ENCODE measurements around the gene OTOF. TPM values are rescaled to one million over a fixed set of nuclear protein-coding genes. Genes with fewer than 3 reads are reported as not detected.

Gene OTOF
- total and polyA plus RNA-seq, 2 experiments from 2014 or later, result 0.21 to 0.23 TPM

GRCh38 chr2:26429779-26430578 lies 47.9 kb downstream of the OTOF start (continued):
- TF ChIP-seq ZNF462 (CRISPR knock-in tag; IDR thresholded peaks at IDR 0.05), result no peak
- no peak for TF ChIP-seq EZH2phosphoT487 (IDR thresholded peaks at IDR 0.05; ENCODE audit: unreplicated experiment)
- no peak for TF ChIP-seq ZNF114 (CRISPR knock-in tag; IDR thresholded peaks at IDR 0.05)

GRCh38 chr2:26428846-26429245 lies 49.1 kb downstream of the OTOF start:
- Histone ChIP-seq H3K27ac (ENCODE audit: low read depth) (no peak overlapping the region), H3K36me3 (ENCODE audit: insufficient read depth) (no peaks in the 10 kb centered on the region), H3F3A (replicated peaks; ENCODE audit: low read depth) (no peaks in the 10 kb centered on the region), H3K4me1 (ENCODE audit: insufficient read depth) (no peaks in the 10 kb centered on the region), H2AFZ (no peak overlapping the region), H3K9me2 (ENCODE audit: insufficient read depth) (no peaks in the 10 kb centered on the region; the same call in 1 of the 2 replicates), H3K4me2 (no peak overlapping the region), H3K4me3 (no peak overlapping the region), H3K27me3 (ENCODE audit: insufficient read depth) (no peaks in the 10 kb centered on the region), H3K79me2 (replicated peaks; ENCODE audit: insufficient read depth) (no peaks in the 10 kb centered on the region), H4K20me1 (replicated peaks; ENCODE audit: insufficient read depth) (no peaks in the 10 kb centered on the region; the same call in 1 of the 2 replicates)
- Mint-ChIP-seq H3K36me3 (ENCODE audit: low read depth) (no peaks in the 10 kb centered on the region; the same call in 2 of the 3 replicates), H3K27me3 (ENCODE audit: insufficient read depth, low read depth, poor library complexity) (peaks cover 6% of the 10 kb centered on the region), H3K4me1 (peaks cover 1% of the 10 kb centered on the region; the same call in 1 of the 3 replicates), H3K4me3 (no peak overlapping the region), H3K27ac (no peak overlapping the region), H3K9me3 (no peaks in the 10 kb centered on the region)
- DNase-seq (ENCODE audit: low spot score) (no peak), ATAC-seq (no peak)
- TF ChIP-seq ZNF114 (CRISPR knock-in tag; IDR thresholded peaks at IDR 0.05) (no peak), CTCF (conservative IDR thresholded peaks at IDR 0.05; ENCODE audit: low read depth in 2 of 2) (no peak), ZNF331 (CRISPR knock-in tag; IDR thresholded peaks at IDR 0.05; ENCODE audit: low read depth) (no peak), POLR2AphosphoS5 (IDR thresholded peaks at IDR 0.05; ENCODE audit: low read depth) (no peak), NANOG (IDR thresholded peaks at IDR 0.05; ENCODE audit: borderline replicate concordance) (no peak), EZH2 (IDR thresholded peaks at IDR 0.05; ENCODE audit: low read depth, unreplicated experiment) (no peak), CREB1 (CRISPR knock-in tag; IDR thresholded peaks at IDR 0.05; ENCODE audit: low read depth) (no peak), ETS1 (IDR thresholded peaks at IDR 0.05) (no peak)

Measured in GM23338 (cell line).